Adrenal gland (tissue), 12 donors: ENCODE data around the gene POLR2A. TPM values are rescaled to one million over a fixed set of nuclear protein-coding genes. Genes with fewer than 3 reads are reported as not detected.

Source experiments
- DNase-seq, 7 donors: peaks; one replicate each; pipeline ENCODE4 v3.0.0-alpha.2; 2019 to 2020
- H3K27ac ChIP-seq, 5 donors: fragments of 200-600 bp; sonication (generic) in 4 of 5; 1 replicate in 3 of 5; 2 replicates in 2 of 5; pipeline versions ENCODE4 v1.5.1 to v1.8.0; 2016 to 2020; ENCODE audit warnings: mild to moderate bottlenecking in 1 of 5
- H3K27me3 ChIP-seq: fragments of 200-600 bp; 2 replicates; pipeline ENCODE4 v1.8.0; 2021
- H3K36me3 ChIP-seq, 2 donors: fragments of 200-600 bp; replicated peaks in 1 of 2; 1 replicate in 1 of 2; 2 replicates in 1 of 2; pipeline versions ENCODE4 v1.5.1 to v1.8.0; 2018 to 2022
- H3K4me1 ChIP-seq, 2 donors: fragments of 200-600 bp; replicated peaks in 1 of 2; 1 replicate in 1 of 2; 2 replicates in 1 of 2; pipeline versions ENCODE4 v1.5.1 to v1.8.0; 2018 to 2021
- H3K4me3 ChIP-seq, 4 donors: fragments of 200-600 bp; sonication (generic) in 3 of 4; one replicate each; pipeline ENCODE4 v1.5.1; 2016 to 2018
- H3K9me3 ChIP-seq, 3 donors: fragments of 200-600 bp; sonication (generic) in 1 of 3; replicated peaks in 1 of 3; 1 replicate in 2 of 3; 2 replicates in 1 of 3; pipeline versions ENCODE4 v1.5.1 to v1.8.0; 2016 to 2021
- POLR2A ChIP-seq, 2 donors: fragments of 450-650 bp; IDR thresholded peaks; one replicate each; pipeline ENCODE4 v1.6.1; 2017; ENCODE audit warnings: antibody characterized with exemption in 2 of 2, mild to moderate bottlenecking in 2 of 2, moderate library complexity in 1 of 2
- WGBS, 4 donors: extraction: QIAGEN DNeasy Blood & Tissue Kit in 2 of 4; methylation state at CpG; one replicate each; pipeline versions ENCODE4 v1.1.5 to v1.1.7; 2013 to 2017; 5-methylcytosine and 5-hydroxymethylcytosine counted together
- intact Hi-C, 2 donors: fragments of 100-400 bp; cut with DNase I; formaldehyde crosslinking; loops; one replicate each; pipeline versions ENCODE4 v1.14.1 to v1.15.0; 2022 to 2023
- polyA plus RNA-seq, 3 donors: library from polyadenylated mRNA; stranded (reverse); fragments of 200-250 nt in 2 of 3; fragments of 350-450 nt in 1 of 3; fragmentation: Illumina TruSeq in 1 of 3; extraction: RNeasy Lipid Tissue Mini Kit (QIAGEN cat#74804) in 1 of 3; gene quantifications; one replicate each; pipeline ENCODE4 v1.2.3, GENCODE V29; 2013 to 2014
- total RNA-seq, 9 donors: library from RNA; depleted of rRNA in 4 of 9; stranded (reverse); fragments of >200 nt in 4 of 9; fragments of 120-200 nt in 1 of 9; fragmentation: NEBNext Ultra II Directional in 1 of 9; extraction: Animal tissue kit (Norgen Biotek cat#: 25700) in 1 of 9; gene quantifications; one replicate each; pipeline versions ENCODE4 v1.1.0 to v1.2.4, GENCODE V29; 2013 to 2023
- TF ChIP-seq, protein P1 (sequence below), 6 experiments: fragments of 450-650 bp in 4 of 6; fragments of 200-600 bp in 2 of 6; sonication (generic) in 1 of 6; IDR thresholded peaks; 1 replicate in 5 of 6; 2 replicates in 1 of 6; pipeline versions ENCODE4 v1.5.1 to v1.8.0; 2016 to 2021; ENCODE audit warnings: antibody characterized with exemption in 6 of 6, mild to moderate bottlenecking in 2 of 6, moderate library complexity in 1 of 6
- donor health status: healthy with polysubstance abuse.
- donor health status: Bipolar disorder and iron deficiency.
- donor health status: DM: yes; HTN: yes; CAD: no.
- donor health status: DM: no; HTN: no; CAD: no.
- donor health status: DM: no; HTN: no; CAD: no.
- donor health status: DM: yes; HTN: yes; CAD: no.

POLR2A gene
- total and polyA plus RNA-seq, 12 donors, result 19.3 to 172 (median 87.7) TPM

- peak in 2 of 7 donors; percentile 30 to 38 for DNase-seq
- intact Hi-C loops, result loop anchor here (5.0 kb wide), 2 partner anchors 38 to 123 kb away; partner anchors contain the start of genes SENP3 (in 1 of the 2) and ZBTB4 (in 1 of the 2)
- H3K4me1 ChIP-seq, result peaks cover 57 to 58% of the 10 kb centered on the region in 2 donors
- peak within 1 kb of the TSS; percentile 87 to 94 (median 90) for H3K27ac ChIP-seq
- H3K36me3 ChIP-seq, result no peaks in the 10 kb centered on the region
- 0 to 4% (median 2%) methylated on average over 23 to 50 of the region's 50 CpGs for WGBS, 4 donors
- no peak for TF ChIP-seq POLR2A (IDR thresholded peaks at IDR 0.05)
- TF ChIP-seq, protein P1, sequence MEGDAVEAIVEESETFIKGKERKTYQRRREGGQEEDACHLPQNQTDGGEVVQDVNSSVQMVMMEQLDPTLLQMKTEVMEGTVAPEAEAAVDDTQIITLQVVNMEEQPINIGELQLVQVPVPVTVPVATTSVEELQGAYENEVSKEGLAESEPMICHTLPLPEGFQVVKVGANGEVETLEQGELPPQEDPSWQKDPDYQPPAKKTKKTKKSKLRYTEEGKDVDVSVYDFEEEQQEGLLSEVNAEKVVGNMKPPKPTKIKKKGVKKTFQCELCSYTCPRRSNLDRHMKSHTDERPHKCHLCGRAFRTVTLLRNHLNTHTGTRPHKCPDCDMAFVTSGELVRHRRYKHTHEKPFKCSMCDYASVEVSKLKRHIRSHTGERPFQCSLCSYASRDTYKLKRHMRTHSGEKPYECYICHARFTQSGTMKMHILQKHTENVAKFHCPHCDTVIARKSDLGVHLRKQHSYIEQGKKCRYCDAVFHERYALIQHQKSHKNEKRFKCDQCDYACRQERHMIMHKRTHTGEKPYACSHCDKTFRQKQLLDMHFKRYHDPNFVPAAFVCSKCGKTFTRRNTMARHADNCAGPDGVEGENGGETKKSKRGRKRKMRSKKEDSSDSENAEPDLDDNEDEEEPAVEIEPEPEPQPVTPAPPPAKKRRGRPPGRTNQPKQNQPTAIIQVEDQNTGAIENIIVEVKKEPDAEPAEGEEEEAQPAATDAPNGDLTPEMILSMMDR (IDR thresholded peaks at IDR 0.05), result no peak
- no peaks in the 10 kb centered on the region for H3K9me3 ChIP-seq
- peak within 1 kb of the TSS in 3 of 4 donors; percentile 50 to 62 (median 54) for H3K4me3 ChIP-seq
- no peaks in the 10 kb centered on the region for H3K27me3 ChIP-seq
Observed at GRCh38 chr17:7439462-7440112, 44.6 kb upstream of the POLR2A start, which contains the start of gene FGF11. TSS of gene FGF11 (plus strand) at chr17:7439512. CDS start at chr17:7439621, 109 bp downstream.

GRCh38 chr17:7440113-7440833 is 43.9 kb upstream of the POLR2A start:
- TF ChIP-seq, protein P1 (IDR thresholded peaks at IDR 0.05), result no peak
- peak in 1 of 2 donors; percentile 51 for TF ChIP-seq POLR2A (IDR thresholded peaks at IDR 0.05)
- no peaks in the 10 kb centered on the region for H3K36me3 ChIP-seq
- peak overlapping the region; percentile 65 to 94 (median 87) for H3K27ac ChIP-seq
- H3K4me3 ChIP-seq, result peak overlapping the region in 2 of 4 donors; percentile 50 to 62
- WGBS, 4 donors, result 0 to 3% (median 1%) methylated on average over 15 to 46 of the region's 46 CpGs
- H3K4me1 ChIP-seq, result peaks cover 59 to 60% of the 10 kb centered on the region in 2 donors
- intact Hi-C loops, result no loop called here
- H3K9me3 ChIP-seq, result no peaks in the 10 kb centered on the region
- no peaks in the 10 kb centered on the region for H3K27me3 ChIP-seq
- peak; percentile 86 to 93 (median 90) for DNase-seq

DNA sequence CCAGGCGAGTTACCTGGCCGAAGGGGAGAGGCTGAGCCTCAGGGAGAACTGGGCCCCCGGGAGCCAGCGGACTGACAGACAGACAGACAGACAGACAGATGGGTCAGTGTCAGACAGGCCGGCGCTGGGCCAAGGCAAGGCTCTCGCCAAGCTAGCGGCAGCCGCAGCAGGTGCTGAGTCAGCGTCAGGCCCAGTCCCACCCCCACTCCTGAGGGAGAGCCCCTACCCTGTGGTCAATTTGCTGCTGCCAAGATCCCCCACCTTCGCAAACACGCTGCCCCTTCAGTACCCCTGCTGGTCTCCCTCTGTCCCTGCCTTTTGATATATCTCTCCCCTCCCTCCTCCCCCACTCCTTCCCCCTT is 43.4 kb upstream of the POLR2A start:
- Histone ChIP-seq H3K9me3 (no peaks in the 10 kb centered on the region), H3K27me3 (no peaks in the 10 kb centered on the region), H3K36me3 (no peaks in the 10 kb centered on the region), H3K4me3 (peak overlapping the region in 2 of 4 donors; percentile 50 to 62), H3K4me1 (peaks cover 55 to 63% of the 10 kb centered on the region in 2 donors), H3K27ac (peak overlapping the region; percentile 65 to 94 (median 87))
- TF ChIP-seq, protein P1 (IDR thresholded peaks at IDR 0.05), result peak in 1 of 6 experiments; percentile 24
- TF ChIP-seq POLR2A (IDR thresholded peaks at IDR 0.05), result no peak
- intact Hi-C loops, result no loop called here
- WGBS, 4 donors, result 3 to 14% (median 7%) methylated on average over 8 to 11 of the region's 12 CpGs
- DNase-seq, result peak; percentile 77 to 91 (median 88)

DNA sequence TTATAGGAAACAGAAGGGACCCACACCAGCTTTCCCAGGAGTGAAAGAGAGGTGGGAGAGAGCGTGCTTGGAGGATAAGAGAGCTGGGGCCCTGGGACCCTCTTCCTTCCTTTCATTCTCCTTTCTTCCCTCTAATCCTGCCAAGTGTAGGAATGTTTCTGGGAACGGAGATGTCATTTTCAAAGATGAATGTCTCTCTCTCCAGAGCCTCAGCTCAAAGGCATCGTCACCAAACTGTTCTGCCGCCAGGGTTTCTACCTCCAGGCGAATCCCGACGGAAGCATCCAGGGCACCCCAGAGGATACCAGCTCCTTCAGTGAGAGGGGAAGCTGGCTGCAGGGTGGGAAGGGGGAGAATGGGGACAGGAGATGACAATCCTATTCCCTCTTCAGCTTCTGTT is 42.9 kb upstream of the POLR2A start:
- Histone ChIP-seq H3K4me3 (no peak overlapping the region), H3K4me1 (peaks cover 51 to 61% of the 10 kb centered on the region in 2 donors), H3K9me3 (no peaks in the 10 kb centered on the region), H3K27ac (peak overlapping the region; percentile 65 to 94 (median 87)), H3K27me3 (no peaks in the 10 kb centered on the region), H3K36me3 (no peaks in the 10 kb centered on the region)
- peak in 6 of 7 donors; percentile 61 to 74 (median 71) for DNase-seq
- intact Hi-C loops, result no loop called here
- TF ChIP-seq, protein P1 (IDR thresholded peaks at IDR 0.05), result no peak
- TF ChIP-seq POLR2A (IDR thresholded peaks at IDR 0.05), result peak in 1 of 2 donors; percentile 24
- 27 to 59% (median 42%) methylated on average over 7 of the region's 7 CpGs for WGBS, 4 donors
